ENCODE data around the gene ANXA3. TPM values are rescaled to one million over a fixed set of nuclear protein-coding genes. Genes with fewer than 3 reads are reported as not detected.

The ANXA3 gene
- polyA plus RNA-seq, 3 donors: 0.31 to 0.64 (median 0.55) TPM

DNA sequence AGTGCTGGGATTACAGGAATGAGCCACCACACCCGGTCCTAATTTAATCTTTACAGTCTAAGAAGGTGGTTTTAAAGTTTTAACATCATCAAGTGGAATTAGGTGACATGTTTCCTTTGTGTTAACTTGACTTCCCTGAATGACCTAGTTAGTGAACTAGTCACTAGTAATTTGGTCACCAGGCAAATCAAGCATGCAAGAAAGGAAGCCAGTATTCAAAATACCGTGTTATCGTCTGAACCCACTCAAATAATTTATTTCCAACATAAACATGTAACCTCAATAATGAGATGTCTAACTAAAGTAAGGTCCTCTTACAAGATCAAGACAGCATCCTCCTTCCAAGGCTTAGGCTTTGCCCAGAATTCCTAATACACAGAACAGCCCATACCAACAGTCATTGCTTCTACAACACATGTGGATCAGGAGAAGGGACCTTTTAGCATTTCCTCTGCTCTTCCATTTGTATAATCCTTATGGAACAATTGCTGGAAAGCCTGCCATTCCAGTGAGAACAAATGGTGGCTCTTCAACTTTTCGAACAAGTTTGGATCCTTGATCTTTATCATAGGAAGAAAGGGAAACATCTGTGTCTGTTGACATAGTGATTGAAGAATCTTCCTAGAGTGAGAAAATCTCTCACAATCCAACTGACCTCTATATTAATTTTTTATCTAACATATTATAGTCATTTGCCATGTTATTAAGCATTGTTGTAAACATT lies 97.2 kb downstream of the ANXA3 start:
- Histone ChIP-seq H3K27me3 (ENCODE audit: control insufficient read depth in 2 of 2, insufficient read depth in 2 of 2, low read length in 2 of 2) (no peaks in the 10 kb centered on the region), H2AFZ (ENCODE audit: insufficient read depth, low read depth, low read length, poor library complexity, severe bottlenecking) (no peak overlapping the region), H3K36me3 (replicated peaks in 1 of 2; ENCODE audit: control insufficient read depth in 1 of 2, insufficient read depth in 2 of 2, low read length in 2 of 2) (no peaks in the 10 kb centered on the region), H3K4me1 (ENCODE audit: control insufficient read depth in 1 of 2, insufficient read depth in 2 of 2, low read length in 2 of 2) (peaks cover 47 to 77% of the 10 kb centered on the region in 2 donors), H3K27ac (ENCODE audit: low read depth in 1 of 2, low read length in 2 of 2) (no peak overlapping the region), H3K4me3 (replicated peaks in 1 of 3; ENCODE audit: low read depth in 2 of 3, low read length in 3 of 3) (no peak overlapping the region), H4K20me1 (ENCODE audit: insufficient read depth, low read length) (no peaks in the 10 kb centered on the region), H3K9ac (ENCODE audit: insufficient read depth, low read length, poor library complexity, severe bottlenecking) (no peak overlapping the region), H3K79me2 (ENCODE audit: insufficient read depth, low read length) (no peaks in the 10 kb centered on the region), H3K9me3 (replicated peaks in 1 of 2; ENCODE audit: control insufficient read depth in 1 of 2, insufficient read depth in 1 of 2, low read length in 2 of 2) (no peaks in the 10 kb centered on the region), H3K4me2 (replicated peaks; ENCODE audit: extremely low read depth, low read length, poor library complexity, severe bottlenecking) (no peak overlapping the region)
- Mint-ChIP-seq H3K9me3 (no peaks in the 10 kb centered on the region), H3K4me3 (no peak overlapping the region), H3K36me3 (peaks cover 1 to 4% of the 10 kb centered on the region in 2 donors), H3K27me3 (ENCODE audit: low read depth in 3 of 3) (no peaks in the 10 kb centered on the region), H3K4me1 (peaks cover 72% of the 10 kb centered on the region), H3K27ac (peak overlapping the region in 1 of 7 donors; percentile 43)
- no peak for TF ChIP-seq CTCF (IDR thresholded peaks at IDR 0.05)
- no CpG with 5 or more reads among the region's 4 CpGs for WGBS (ENCODE audit: insufficient coverage)
- intact Hi-C loops (cut with micrococcal nuclease): loop anchor here in 1 of 2 donors (10.0 kb wide), 1 partner anchor 126 kb away; the partner anchor contains the start of gene BMP2K
- no peak for DNase-seq

GRCh38 chr4:78650106-78651024 lies 98.8 kb downstream of the ANXA3 start:
- intact Hi-C loops (cut with micrococcal nuclease): no loop called here
- H3K27me3 Mint-ChIP-seq (ENCODE audit: low read depth in 3 of 3): no peaks in the 10 kb centered on the region
- Histone ChIP-seq H3K79me2 (ENCODE audit: insufficient read depth, low read length) (no peaks in the 10 kb centered on the region), H3K36me3 (replicated peaks in 1 of 2; ENCODE audit: control insufficient read depth in 1 of 2, insufficient read depth in 2 of 2, low read length in 2 of 2) (no peaks in the 10 kb centered on the region), H3K4me1 (ENCODE audit: control insufficient read depth in 1 of 2, insufficient read depth in 2 of 2, low read length in 2 of 2) (peaks cover 57 to 75% of the 10 kb centered on the region in 2 donors), H3K4me3 (replicated peaks in 1 of 3; ENCODE audit: low read depth in 2 of 3, low read length in 3 of 3) (peak overlapping the region in 1 of 3 experiments; percentile 22), H3K27me3 (ENCODE audit: control insufficient read depth in 2 of 2, insufficient read depth in 2 of 2, low read length in 2 of 2) (no peaks in the 10 kb centered on the region), H3K9me3 (replicated peaks in 1 of 2; ENCODE audit: control insufficient read depth in 1 of 2, insufficient read depth in 1 of 2, low read length in 2 of 2) (no peaks in the 10 kb centered on the region), H3K9ac (ENCODE audit: insufficient read depth, low read length, poor library complexity, severe bottlenecking) (no peak overlapping the region), H3K4me2 (replicated peaks; ENCODE audit: extremely low read depth, low read length, poor library complexity, severe bottlenecking) (peak overlapping the region; percentile 35), H4K20me1 (ENCODE audit: insufficient read depth, low read length) (no peaks in the 10 kb centered on the region), H3K27ac (ENCODE audit: low read depth in 1 of 2, low read length in 2 of 2) (peak overlapping the region in 1 of 2 donors; percentile 68), H2AFZ (ENCODE audit: insufficient read depth, low read depth, low read length, poor library complexity, severe bottlenecking) (no peak overlapping the region)
- peak overlapping the region in 1 of 2 donors; percentile 21 for H3K4me3 Mint-ChIP-seq
- H3K4me1 Mint-ChIP-seq: peaks cover 77% of the 10 kb centered on the region
- H3K27ac Mint-ChIP-seq: peak overlapping the region; percentile 70 to 92 (median 87)
- WGBS (ENCODE audit: insufficient coverage): 40% methylated on average over 3 of the region's 3 CpGs
- DNase-seq: peak; percentile 46 to 73 (median 52)
- no peaks in the 10 kb centered on the region for H3K9me3 Mint-ChIP-seq
- H3K36me3 Mint-ChIP-seq: peaks cover 1 to 4% of the 10 kb centered on the region in 2 donors
- no peak for TF ChIP-seq CTCF (IDR thresholded peaks at IDR 0.05)
